Stomach smooth muscle (tissue), 2 donors: Measurements from ENCODE around the gene SLC25A23.
"Not testable (repeated sequence)": the region's sequence is repeated elsewhere in the genome, so short reads cannot be mapped to it uniquely, and the experiment has no call there.

ENCODE experiments used
- H3K27ac ChIP-seq: one replicate; pipeline ENCODE4 v1.7.0; 2013; ENCODE audit warnings: mild to moderate bottlenecking, low read length, inconsistent platforms
- H3K27me3 ChIP-seq, 2 donors: one replicate each; pipeline ENCODE4 v1.7.0; 2013; ENCODE audit warnings: low read length in 2 of 2; ENCODE audit not compliant: insufficient read depth in 2 of 2, control insufficient read depth in 1 of 2
- H3K36me3 ChIP-seq, 2 donors: one replicate each; pipeline ENCODE4 v1.7.0; 2013; ENCODE audit warnings: low read length in 2 of 2; ENCODE audit not compliant: control insufficient read depth in 2 of 2, insufficient read depth in 2 of 2
- H3K4me1 ChIP-seq: one replicate; pipeline ENCODE4 v1.7.0; 2013; ENCODE audit warnings: low read length; ENCODE audit not compliant: control insufficient read depth, insufficient read depth
- H3K4me3 ChIP-seq, 2 donors: one replicate each; pipeline ENCODE4 v1.7.0; 2013; ENCODE audit warnings: low read length in 2 of 2
- H3K9ac ChIP-seq, 2 donors: one replicate each; pipeline ENCODE4 v1.7.0; 2013; ENCODE audit warnings: low read length in 2 of 2, mild to moderate bottlenecking in 1 of 2
- H3K9me3 ChIP-seq, 2 donors: one replicate each; pipeline ENCODE4 v1.7.0; 2013; ENCODE audit warnings: low read length in 2 of 2; ENCODE audit not compliant: control insufficient read depth in 2 of 2
- donor health status: healthy.
- donor health status: Pancreatic carcinoma.

Gene SLC25A23

DNA sequence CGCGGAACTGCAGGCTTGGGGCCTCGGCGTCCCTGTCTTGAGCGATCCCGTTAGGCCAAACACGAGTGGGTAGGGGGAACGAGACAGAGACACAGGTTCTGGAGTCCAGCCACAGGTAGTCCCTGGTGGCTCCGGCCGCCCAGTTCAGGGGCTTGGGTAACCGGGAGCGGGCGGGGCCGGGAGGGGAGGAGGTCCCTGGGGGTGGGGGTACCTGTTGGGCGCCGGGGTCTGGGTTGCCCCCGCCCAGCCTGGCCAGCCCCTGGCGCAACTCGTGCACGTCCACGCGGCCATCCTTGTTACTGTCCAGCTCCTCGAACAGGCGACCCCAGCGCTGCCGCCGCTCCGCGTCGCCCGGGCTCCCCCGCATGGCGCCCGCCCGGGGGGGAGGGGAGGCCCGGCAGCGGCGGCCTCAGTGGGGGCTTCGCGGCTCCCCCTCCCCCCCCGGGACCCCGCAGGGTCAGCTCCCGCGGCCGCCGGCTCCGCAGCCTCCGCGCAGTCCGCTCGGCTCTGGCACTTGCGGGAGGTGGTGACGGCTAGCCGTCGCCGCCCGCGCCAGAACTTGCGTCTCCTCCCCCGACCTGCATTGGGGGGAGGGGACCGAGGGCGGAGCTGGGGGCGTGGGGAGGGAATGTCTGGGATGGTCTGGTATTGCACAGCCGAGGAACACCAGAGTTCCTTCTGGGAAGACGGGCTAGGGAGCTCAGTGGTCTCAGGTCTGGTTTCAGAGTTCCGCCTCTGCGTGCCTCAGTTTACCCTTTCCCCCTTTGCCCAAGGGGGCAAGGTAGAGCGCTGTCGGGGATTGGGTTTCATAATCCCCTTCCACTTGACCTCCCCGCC, at the start of gene SLC25A23:
Gene SLC25A23 (minus strand): TSS at position 531 of the 837 bp plus-strand sequence. CDS start 164 bp downstream, at position 367.
- H3K27me3 ChIP-seq: peaks cover 5 to 13% of the 10 kb centered on the region in 2 donors
- H3K4me3 ChIP-seq: peak within 1 kb of the TSS; percentile 83 to 88
- peak within 1 kb of the TSS; percentile 68 for H3K9ac ChIP-seq
- peaks cover 0 to 2% of the 10 kb centered on the region in 2 donors for H3K9me3 ChIP-seq
- peak within 1 kb of the TSS; percentile 64 for H3K27ac ChIP-seq
- peaks cover 14% of the 10 kb centered on the region for H3K4me1 ChIP-seq
- H3K36me3 ChIP-seq: peaks cover 14 to 17% of the 10 kb centered on the region in 2 donors

- H3K4me3 ChIP-seq, H3K9me3 ChIP-seq, H3K9ac ChIP-seq, H3K36me3 ChIP-seq, H3K4me1 ChIP-seq, H3K27me3 ChIP-seq, H3K27ac ChIP-seq: not testable (repeated sequence)
Measured at GRCh38 chr19:6508028-6508771, 48.6 kb upstream of the SLC25A23 start.

DNA sequence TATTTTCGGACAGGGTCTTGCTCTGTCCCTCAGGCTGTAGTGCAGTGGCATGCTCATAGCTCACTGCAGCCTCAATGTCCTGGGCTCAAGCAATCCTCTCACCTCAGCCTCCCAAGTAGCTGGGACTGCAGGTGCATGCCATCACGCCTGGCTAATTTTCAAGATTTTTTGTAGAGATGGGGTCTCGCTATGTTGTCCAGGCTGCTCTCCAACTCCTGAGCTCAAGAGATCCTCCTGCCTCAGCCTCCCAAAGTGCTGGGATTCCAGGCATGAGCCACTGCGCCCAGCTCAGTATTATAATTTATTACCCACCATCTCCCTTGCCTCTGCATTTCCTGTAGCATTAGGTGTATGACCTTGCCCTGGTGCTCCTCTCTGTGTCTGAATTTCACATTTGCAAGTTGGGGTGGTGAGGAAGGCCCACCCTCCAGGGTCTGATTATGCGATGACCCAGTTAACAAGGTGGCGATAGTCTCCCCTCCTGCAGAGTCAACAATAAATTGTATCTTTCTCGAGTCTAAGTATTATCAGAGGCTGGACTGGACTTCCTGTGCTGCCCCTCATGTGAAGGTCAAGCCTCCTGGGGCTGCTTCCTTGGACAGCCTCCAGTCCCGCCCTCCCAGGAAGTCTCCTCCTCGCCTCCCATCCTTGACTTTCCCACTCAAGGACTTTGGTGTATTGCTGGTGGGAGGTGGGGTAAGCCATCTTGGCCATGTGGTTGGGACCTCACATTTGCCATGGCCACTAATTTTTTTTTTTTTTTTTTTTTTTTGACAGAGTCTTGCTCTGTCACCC, 44.0 kb upstream of the SLC25A23 start:
- Histone ChIP-seq H3K27me3 (peaks cover 14 to 29% of the 10 kb centered on the region in 2 donors), H3K9me3 (no peaks in the 10 kb centered on the region), H3K9ac (no peak overlapping the region), H3K4me1 (peaks cover 9% of the 10 kb centered on the region), H3K36me3 (no peaks in the 10 kb centered on the region), H3K4me3 (no peak overlapping the region), H3K27ac (no peak overlapping the region)

GRCh38 chr19:6501740-6502648, 42.4 kb upstream of the SLC25A23 start, which contains the start of gene TUBB4A:
Gene TUBB4A (minus strand): TSS chr19:6502309. CDS start chr19:6502212, 97 bp downstream.
- Histone ChIP-seq H3K4me3 (peak within 1 kb of the TSS in 1 of 2 donors; percentile 58), H3K27ac (no peak within 1 kb of the TSS), H3K9me3 (no peaks in the 10 kb centered on the region), H3K9ac (no peak within 1 kb of the TSS), H3K36me3 (no peaks in the 10 kb centered on the region), H3K27me3 (peaks cover 14 to 29% of the 10 kb centered on the region in 2 donors), H3K4me1 (peaks cover 9% of the 10 kb centered on the region)

DNA sequence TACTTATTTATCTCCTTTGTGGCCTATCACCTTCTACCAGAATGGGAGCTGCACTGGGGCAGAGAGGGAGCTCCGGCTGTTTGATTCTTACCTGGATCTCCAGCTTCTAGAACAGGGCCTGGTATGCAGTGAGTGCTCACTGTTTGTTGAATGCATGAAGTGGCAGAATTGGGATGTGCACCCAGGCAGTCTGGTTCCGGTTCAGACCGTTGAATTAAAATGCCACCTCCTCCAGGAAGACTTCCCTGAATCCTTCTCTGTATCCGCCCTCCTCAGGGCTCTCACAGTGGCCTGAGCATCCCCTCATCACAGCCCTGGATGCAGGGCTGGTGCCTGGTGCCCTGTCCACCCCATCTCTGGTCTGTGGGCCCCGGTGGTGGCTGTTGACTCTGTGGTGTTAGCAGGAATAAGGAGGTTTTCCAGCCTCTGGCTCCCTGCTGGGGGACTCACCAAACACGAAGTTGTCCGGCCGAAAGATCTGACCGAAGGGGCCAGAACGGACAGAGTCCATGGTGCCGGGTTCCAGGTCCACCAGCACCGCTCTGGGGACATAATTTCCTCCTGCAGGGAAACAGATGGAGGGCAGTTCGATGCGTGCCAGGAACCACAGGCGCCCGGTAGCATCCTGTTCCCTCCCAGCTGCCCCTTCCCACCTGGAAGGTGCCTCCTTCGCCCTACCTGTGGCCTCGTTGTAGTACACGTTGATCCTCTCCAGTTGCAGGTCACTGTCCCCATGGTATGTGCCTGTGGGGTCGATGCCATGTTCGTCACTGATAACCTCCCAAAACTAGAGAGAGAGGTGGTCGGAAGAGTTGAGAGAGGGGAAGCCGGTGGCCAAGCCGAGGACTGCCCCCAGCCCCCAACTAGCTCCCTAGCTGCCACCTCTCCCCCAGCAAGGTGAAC, 41.5 kb upstream of the SLC25A23 start:
- Histone ChIP-seq H3K9ac (no peak overlapping the region), H3K27me3 (peaks cover 14 to 29% of the 10 kb centered on the region in 2 donors), H3K4me3 (peak overlapping the region in 1 of 2 donors; percentile 58), H3K36me3 (no peaks in the 10 kb centered on the region), H3K27ac (no peak overlapping the region), H3K4me1 (peaks cover 9% of the 10 kb centered on the region), H3K9me3 (no peaks in the 10 kb centered on the region)

- Histone ChIP-seq H3K4me3 (no peak overlapping the region), H3K27ac (no peak overlapping the region), H3K27me3 (peaks cover 14 to 29% of the 10 kb centered on the region in 2 donors), H3K9me3 (no peaks in the 10 kb centered on the region), H3K4me1 (peaks cover 9% of the 10 kb centered on the region), H3K36me3 (no peaks in the 10 kb centered on the region), H3K9ac (no peak overlapping the region)
Measured at GRCh38 chr19:6499052-6499790, 39.6 kb upstream of the SLC25A23 start.

- Histone ChIP-seq H3K9me3 (no peaks in the 10 kb centered on the region), H3K4me3 (no peak overlapping the region), H3K9ac (no peak overlapping the region), H3K4me1 (peaks cover 9% of the 10 kb centered on the region), H3K36me3 (no peaks in the 10 kb centered on the region), H3K27me3 (peaks cover 11 to 26% of the 10 kb centered on the region in 2 donors), H3K27ac (no peak overlapping the region)
Measured at GRCh38 chr19:6498294-6499036, 38.9 kb upstream of the SLC25A23 start.

DNA sequence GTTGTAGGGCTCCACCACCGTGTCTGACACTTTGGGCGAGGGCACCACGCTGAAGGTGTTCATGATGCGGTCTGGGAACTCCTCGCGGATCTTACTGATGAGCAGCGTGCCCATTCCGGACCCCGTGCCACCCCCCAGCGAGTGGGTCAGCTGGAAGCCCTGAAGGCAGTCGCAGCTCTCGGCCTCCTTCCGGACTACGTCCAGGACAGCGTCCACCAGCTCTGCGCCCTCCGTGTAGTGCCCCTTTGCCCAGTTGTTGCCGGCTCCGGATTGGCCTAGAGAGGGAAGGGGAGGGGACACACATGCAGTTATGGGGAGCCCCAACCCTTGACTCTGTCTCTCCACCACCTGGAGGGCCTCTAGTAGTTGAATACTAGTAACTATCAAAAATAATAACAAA, 36.4 kb upstream of the SLC25A23 start:
- Histone ChIP-seq H3K36me3 (no peaks in the 10 kb centered on the region), H3K4me3 (no peak overlapping the region), H3K27me3 (peaks cover 5 to 6% of the 10 kb centered on the region in 2 donors), H3K27ac (no peak overlapping the region), H3K9me3 (peaks cover 0 to 5% of the 10 kb centered on the region in 2 donors), H3K9ac (no peak overlapping the region), H3K4me1 (no peaks in the 10 kb centered on the region)
